A549 (cell line): ENCODE data around the gene DENND6B. TPM values are rescaled to one million over a fixed set of nuclear protein-coding genes. Genes with fewer than 3 reads are reported as not detected.

Experiments used
- ATAC-seq, 2 experiments: fragments of 200-7000 bp in 1 of 2; fragments of >200 bp in 1 of 2; cut with Nextera tagmentation in 1 of 2; cut with Tn5 transposase in 1 of 2; 3 replicates each; pipeline versions ENCODE4 v1.8.0 to v1.9.1; 2018 to 2020; ENCODE audit warnings: mild to moderate bottlenecking in 1 of 2, moderate library complexity in 1 of 2
- CTCF ChIA-PET: fragments of 300-600 bp; sonication (Branson Sonifier 250); formaldehyde crosslinking; extraction: SDS; loops from one replicate; lab custom pipeline; 2021; ENCODE audit warnings: antibody characterized with exemption, inconsistent platforms; lab: Yijun Ruan, JAX
- POLR2A ChIA-PET: fragments of 350-600 bp; formaldehyde crosslinking; extraction: SDS; loops from one replicate; lab custom pipeline; 2021; ENCODE audit warnings: antibody characterized with exemption, inconsistent platforms; lab: Yijun Ruan, JAX
- DNase-seq, 2 experiments: peaks; one replicate each; pipeline versions ENCODE4 v3.0.0 to v3.0.0-alpha.2; 2011 to 2016; ENCODE audit warnings: low read depth in 1 of 2, low spot score in 1 of 2
- FAIRE-seq: peaks from 2 replicates; lab custom pipeline; 2011; peaks lifted over from hg19 to GRCh38; lab: Jason Lieb, UNC
- H3K27ac ChIP-seq, 2 experiments: fragments of >200 bp; sonication (Bioruptor Twin); formaldehyde crosslinking; 3 replicates each; pipeline ENCODE4 v1.5.1; 2016 to 2017
- H3K4me1 ChIP-seq: fragments of >200 bp; sonication (Bioruptor Twin); formaldehyde crosslinking; 3 replicates; pipeline ENCODE4 v1.6.1; 2016
- H3K4me2 ChIP-seq: fragments of >200 bp; sonication (Bioruptor Twin); formaldehyde crosslinking; 3 replicates; pipeline ENCODE4 v1.6.1; 2016
- H3K4me3 ChIP-seq: fragments of >200 bp; sonication (Bioruptor Twin); formaldehyde crosslinking; 3 replicates; pipeline ENCODE4 v1.5.1; 2016
- H3K9me3 ChIP-seq: fragments of >200 bp; sonication (Bioruptor Twin); formaldehyde crosslinking; 3 replicates; pipeline ENCODE4 v1.6.1; 2016
- CBX2 ChIP-seq: fragments of 200-600 bp; sonication (generic); IDR thresholded peaks from 2 replicates; pipeline ENCODE4 v1.6.1; 2016; ENCODE audit warnings: low read depth, mild to moderate bottlenecking, borderline replicate concordance
- CHD4 ChIP-seq: fragments of 200-600 bp; sonication (generic); IDR thresholded peaks from 2 replicates; pipeline ENCODE4 v1.6.1; 2016; ENCODE audit warnings: antibody characterized with exemption, mild to moderate bottlenecking, borderline replicate concordance
- EHMT2 ChIP-seq: fragments of 200-600 bp; sonication (generic); IDR thresholded peaks from 2 replicates; pipeline ENCODE4 v1.6.1; 2016; ENCODE audit warnings: antibody characterized with exemption, low read depth, mild to moderate bottlenecking, moderate library complexity
- JUN ChIP-seq, 2 experiments: fragments of >200 bp; sonication (Bioruptor Twin); formaldehyde crosslinking; IDR thresholded peaks; 2 replicates in 1 of 2; 3 replicates in 1 of 2; pipeline ENCODE4 v1.6.1; 2016 to 2017
- NPAS2 ChIP-seq: fragments of 250-450 bp; sonication (Bioruptor Pico); IDR thresholded peaks from 2 replicates; pipeline ENCODE4 v1.8.0; 2022; ENCODE audit warnings: mild to moderate bottlenecking, moderate library complexity, borderline replicate concordance
- POLR2A ChIP-seq: IDR thresholded peaks from 2 replicates; pipeline ENCODE4 v1.6.1; 2012; ENCODE audit warnings: mild to moderate bottlenecking, low read length
- RFX5 ChIP-seq: fragments of 450-650 bp; IDR thresholded peaks from 2 replicates; pipeline ENCODE4 v1.7.1; 2014; ENCODE audit warnings: antibody characterized with exemption, mild to moderate bottlenecking, moderate library complexity
- TP53 ChIP-seq: fragments of 250-450 bp; sonication (Bioruptor Pico); IDR thresholded peaks from 2 replicates; pipeline ENCODE4 v1.5.0; 2021; ENCODE audit warnings: mild to moderate bottlenecking, moderate library complexity
- ZSCAN20 ChIP-seq: fragments of 250-450 bp; sonication (Bioruptor Pico); IDR thresholded peaks from 2 replicates; pipeline ENCODE4 v1.8.0; 2022; ENCODE audit warnings: mild to moderate bottlenecking, moderate library complexity
- WGBS: methylation state at CpG from one replicate; pipeline ENCODE4 v1.1.6; 2017; ENCODE audit errors: missing lambda C conversion rate; 5-methylcytosine and 5-hydroxymethylcytosine counted together
- polyA plus RNA-seq, 4 experiments: library from polyadenylated mRNA; depleted of rRNA in 3 of 4; stranded (reverse); fragments of >200 nt; fragmentation: RNase III in 1 of 4; extraction: RNeasy Plus Mini Kit Qiagen cat#74134 plus additional on column Dnase treatment in 1 of 4; gene quantifications; 2 replicates in 3 of 4; 3 replicates in 1 of 4; pipeline ENCODE4 v1.2.3, GENCODE V29; 2011 to 2017
- TF ChIP-seq, protein P1 (sequence below): fragments of >200 bp; sonication (Bioruptor Twin); formaldehyde crosslinking; IDR thresholded peaks from 3 replicates; pipeline ENCODE4 v1.5.1; 2016
- TF ChIP-seq, protein P2 (sequence below): IDR thresholded peaks from 2 replicates; pipeline ENCODE4 v1.6.1; 2012
- TF ChIP-seq, protein P3 (sequence below): fragments of 150-350 bp; IDR thresholded peaks from 2 replicates; pipeline ENCODE4 v1.6.1; 2014; ENCODE audit warnings: low read depth, mild to moderate bottlenecking, low read length
- TF ChIP-seq, protein P4 (sequence below): IDR thresholded peaks from 2 replicates; pipeline ENCODE4 v1.6.1; 2012; ENCODE audit warnings: low read depth, borderline replicate concordance

The DENND6B gene
- polyA plus RNA-seq, 2 of the 4 experiments (the other 2 are of a cell fraction), result 1.6 to 1.9 TPM

DNA sequence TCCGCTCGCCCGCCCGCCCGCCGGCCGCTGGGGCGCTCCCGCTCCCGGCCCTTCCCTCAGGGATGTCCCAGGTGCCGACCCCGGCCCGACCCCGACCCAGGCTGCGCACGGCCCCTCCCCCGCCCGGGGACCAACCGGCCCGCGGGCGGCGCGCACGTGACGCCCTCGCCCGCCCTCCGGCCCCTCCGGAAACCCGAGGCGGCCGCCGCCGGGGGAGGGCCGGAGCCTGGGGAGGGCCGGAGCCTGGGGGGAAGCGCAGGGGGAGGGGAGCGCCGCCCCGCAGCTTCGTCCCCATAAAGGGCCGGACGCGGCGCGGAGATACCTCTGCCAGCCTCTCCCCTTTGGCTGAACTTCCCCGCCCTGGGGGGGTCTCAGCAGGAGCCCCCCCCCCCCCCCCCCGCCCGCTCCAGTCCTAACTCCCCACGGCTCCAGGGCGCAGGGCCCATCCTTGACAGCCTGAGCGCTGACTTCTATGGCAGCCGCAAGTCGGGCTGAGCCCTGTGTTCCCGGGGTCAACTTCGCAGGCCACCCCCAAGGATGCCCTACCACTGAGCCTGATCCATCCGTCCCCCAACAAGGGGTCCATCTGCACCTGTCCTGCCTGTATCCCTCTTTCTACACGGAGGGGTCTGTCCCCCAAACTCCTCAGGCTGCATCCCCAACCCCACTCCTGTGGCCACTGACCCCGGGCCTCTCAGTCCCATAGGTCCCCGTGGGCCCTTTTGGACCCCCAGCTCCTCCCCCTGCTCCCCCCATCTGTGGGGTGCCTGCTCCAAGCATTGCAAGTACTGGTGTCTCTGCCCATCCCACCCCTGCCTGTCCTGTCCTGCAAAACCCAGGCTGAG is 65.0 kb downstream of the DENND6B start, which contains the start of gene MAPK12:
Gene MAPK12, minus strand, starts transcription at position 69 of the 845 bp plus-strand sequence. CDS start 174 bp downstream, outside the sequence.
- POLR2A ChIA-PET, result no interaction called here
- peak within 1 kb of the TSS; percentile 98 to 99 for H3K27ac ChIP-seq

DNA sequence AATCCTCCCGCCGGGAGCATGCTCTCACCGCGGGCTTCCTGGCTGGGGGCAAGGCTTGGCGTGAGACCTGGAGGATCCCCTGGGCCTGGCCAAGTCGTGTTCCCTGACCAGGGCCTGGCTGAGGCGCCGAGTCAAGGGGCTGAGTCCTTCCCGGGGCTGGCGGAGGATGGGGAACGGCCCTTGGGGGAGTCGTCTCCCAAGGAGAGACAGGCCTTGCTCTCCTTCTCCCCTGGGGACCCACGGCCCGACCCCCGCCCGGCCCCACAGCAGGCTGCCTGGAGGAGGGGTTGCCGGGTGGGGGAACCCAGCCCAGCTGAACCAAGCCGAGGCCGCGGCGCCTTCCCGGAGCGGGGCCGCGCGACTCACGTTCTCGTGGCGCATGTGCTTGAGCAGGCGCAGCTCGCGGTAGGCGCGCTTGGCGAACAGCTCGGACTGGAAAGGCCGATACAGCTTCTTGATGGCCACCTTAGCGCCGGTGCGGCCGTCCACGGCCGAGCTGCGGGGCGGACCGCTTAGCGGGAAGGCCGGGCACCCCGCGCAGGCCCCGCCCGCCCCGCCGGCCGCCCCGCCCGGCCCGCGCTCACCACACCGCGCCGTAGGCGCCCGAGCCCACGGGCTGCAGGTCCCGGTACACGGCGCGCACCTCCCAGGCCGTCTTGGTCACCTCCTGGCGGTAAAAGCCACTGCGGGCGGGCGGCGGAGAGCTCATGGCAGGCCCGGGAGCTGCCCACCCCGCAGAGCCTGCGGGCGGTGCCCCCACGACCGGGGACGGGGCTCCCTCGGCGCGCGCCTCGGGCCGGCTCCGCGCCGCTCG is 65.8 kb downstream of the DENND6B start:
- no CpG with 5 or more reads among the region's 92 CpGs for WGBS

More for the DNA sequence above, 65.0 kb downstream of the DENND6B start, which contains the start of gene MAPK12:
- no peaks in the 10 kb centered on the region for H3K9me3 ChIP-seq
- no peak for DNase-seq
- CTCF ChIA-PET, result interaction anchor here (0.6 to 2.3 kb wide), 7 partner anchors 10 to 98 kb away, joined by 3 to 18 read pairs (median 7); partner anchors contain the start of gene HDAC10
- TF ChIP-seq POLR2A (no peak), CHD4 (no peak), ZSCAN20 (no peak), CBX2 (no peak)
- TF ChIP-seq, all 56 proteins: peak for 0
- Histone ChIP-seq H3K4me1 (peaks cover 23% of the 10 kb centered on the region), H3K4me3 (peak within 1 kb of the TSS; percentile 90), H3K4me2 (peak within 1 kb of the TSS; percentile 90)
- FAIRE-seq (no peak), ATAC-seq (peak; percentile 10 to 17; a peak in 3 of 6 replicates)
- 63% methylated on average over 5 of the region's 61 CpGs for WGBS

More for the DNA sequence above, 65.8 kb downstream of the DENND6B start:
- ChIA-PET POLR2A (interaction anchor here (0.5 to 0.7 kb wide), 2 partner anchors 10 to 70 kb away, joined by 3 to 4 read pairs; partner anchors contain the start of gene HDAC10), CTCF (interaction anchor here (0.9 to 1.6 kb wide), 3 partner anchors 9 to 13 kb away, joined by 4 to 11 read pairs (median 5); partner anchors contain the start of gene HDAC10)
- Histone ChIP-seq H3K9me3 (no peaks in the 10 kb centered on the region), H3K4me1 (peaks cover 23% of the 10 kb centered on the region), H3K27ac (peak overlapping the region; percentile 98 to 99), H3K4me2 (peak overlapping the region; percentile 90), H3K4me3 (peak overlapping the region; percentile 90)
- TF ChIP-seq, protein P1, sequence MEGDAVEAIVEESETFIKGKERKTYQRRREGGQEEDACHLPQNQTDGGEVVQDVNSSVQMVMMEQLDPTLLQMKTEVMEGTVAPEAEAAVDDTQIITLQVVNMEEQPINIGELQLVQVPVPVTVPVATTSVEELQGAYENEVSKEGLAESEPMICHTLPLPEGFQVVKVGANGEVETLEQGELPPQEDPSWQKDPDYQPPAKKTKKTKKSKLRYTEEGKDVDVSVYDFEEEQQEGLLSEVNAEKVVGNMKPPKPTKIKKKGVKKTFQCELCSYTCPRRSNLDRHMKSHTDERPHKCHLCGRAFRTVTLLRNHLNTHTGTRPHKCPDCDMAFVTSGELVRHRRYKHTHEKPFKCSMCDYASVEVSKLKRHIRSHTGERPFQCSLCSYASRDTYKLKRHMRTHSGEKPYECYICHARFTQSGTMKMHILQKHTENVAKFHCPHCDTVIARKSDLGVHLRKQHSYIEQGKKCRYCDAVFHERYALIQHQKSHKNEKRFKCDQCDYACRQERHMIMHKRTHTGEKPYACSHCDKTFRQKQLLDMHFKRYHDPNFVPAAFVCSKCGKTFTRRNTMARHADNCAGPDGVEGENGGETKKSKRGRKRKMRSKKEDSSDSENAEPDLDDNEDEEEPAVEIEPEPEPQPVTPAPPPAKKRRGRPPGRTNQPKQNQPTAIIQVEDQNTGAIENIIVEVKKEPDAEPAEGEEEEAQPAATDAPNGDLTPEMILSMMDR, result no peak
- TF ChIP-seq RFX5 (no peak), TP53 (no peak), POLR2A (peak; percentile 45), JUN (IDR thresholded peaks at IDR 0.05) (0 out of 5 replicates have a peak, but pooled peaks of 1 of the 2 experiments have one; percentile 22), EHMT2 (no peak), CBX2 (no peak), NPAS2 (CRISPR knock-in tag) (no peak)
- TF ChIP-seq, protein P2, sequence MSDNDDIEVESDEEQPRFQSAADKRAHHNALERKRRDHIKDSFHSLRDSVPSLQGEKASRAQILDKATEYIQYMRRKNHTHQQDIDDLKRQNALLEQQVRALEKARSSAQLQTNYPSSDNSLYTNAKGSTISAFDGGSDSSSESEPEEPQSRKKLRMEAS, result peak; percentile 53
- TF ChIP-seq, protein P3, sequence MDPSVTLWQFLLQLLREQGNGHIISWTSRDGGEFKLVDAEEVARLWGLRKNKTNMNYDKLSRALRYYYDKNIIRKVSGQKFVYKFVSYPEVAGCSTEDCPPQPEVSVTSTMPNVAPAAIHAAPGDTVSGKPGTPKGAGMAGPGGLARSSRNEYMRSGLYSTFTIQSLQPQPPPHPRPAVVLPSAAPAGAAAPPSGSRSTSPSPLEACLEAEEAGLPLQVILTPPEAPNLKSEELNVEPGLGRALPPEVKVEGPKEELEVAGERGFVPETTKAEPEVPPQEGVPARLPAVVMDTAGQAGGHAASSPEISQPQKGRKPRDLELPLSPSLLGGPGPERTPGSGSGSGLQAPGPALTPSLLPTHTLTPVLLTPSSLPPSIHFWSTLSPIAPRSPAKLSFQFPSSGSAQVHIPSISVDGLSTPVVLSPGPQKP, result no peak
- TF ChIP-seq, protein P4, sequence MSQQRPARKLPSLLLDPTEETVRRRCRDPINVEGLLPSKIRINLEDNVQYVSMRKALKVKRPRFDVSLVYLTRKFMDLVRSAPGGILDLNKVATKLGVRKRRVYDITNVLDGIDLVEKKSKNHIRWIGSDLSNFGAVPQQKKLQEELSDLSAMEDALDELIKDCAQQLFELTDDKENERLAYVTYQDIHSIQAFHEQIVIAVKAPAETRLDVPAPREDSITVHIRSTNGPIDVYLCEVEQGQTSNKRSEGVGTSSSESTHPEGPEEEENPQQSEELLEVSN, result peak; percentile 41; the same call in 1 of the 2 replicates
- DNase-seq, result peak in 1 of 2 experiments; percentile 72
- no peak for FAIRE-seq
- peak; percentile 40 to 68 for ATAC-seq
